Activated CD8-positive, alpha-beta memory T cell treated with anti-CD3 and anti-CD28 coated beads, Interleukin-2, amount 50 U/mL, for 1 hour (primary cell): Measurements from ENCODE around the gene THBS3.
"Not testable (repeated sequence)": the region's sequence is repeated elsewhere in the genome, so short reads cannot be mapped to it uniquely, and the experiment has no call there.

Experiments used
- DNase-seq: peaks from one replicate; pipeline ENCODE4 v3.0.0-alpha.2; 2020; ENCODE audit errors: extremely low read depth

THBS3 gene

DNA sequence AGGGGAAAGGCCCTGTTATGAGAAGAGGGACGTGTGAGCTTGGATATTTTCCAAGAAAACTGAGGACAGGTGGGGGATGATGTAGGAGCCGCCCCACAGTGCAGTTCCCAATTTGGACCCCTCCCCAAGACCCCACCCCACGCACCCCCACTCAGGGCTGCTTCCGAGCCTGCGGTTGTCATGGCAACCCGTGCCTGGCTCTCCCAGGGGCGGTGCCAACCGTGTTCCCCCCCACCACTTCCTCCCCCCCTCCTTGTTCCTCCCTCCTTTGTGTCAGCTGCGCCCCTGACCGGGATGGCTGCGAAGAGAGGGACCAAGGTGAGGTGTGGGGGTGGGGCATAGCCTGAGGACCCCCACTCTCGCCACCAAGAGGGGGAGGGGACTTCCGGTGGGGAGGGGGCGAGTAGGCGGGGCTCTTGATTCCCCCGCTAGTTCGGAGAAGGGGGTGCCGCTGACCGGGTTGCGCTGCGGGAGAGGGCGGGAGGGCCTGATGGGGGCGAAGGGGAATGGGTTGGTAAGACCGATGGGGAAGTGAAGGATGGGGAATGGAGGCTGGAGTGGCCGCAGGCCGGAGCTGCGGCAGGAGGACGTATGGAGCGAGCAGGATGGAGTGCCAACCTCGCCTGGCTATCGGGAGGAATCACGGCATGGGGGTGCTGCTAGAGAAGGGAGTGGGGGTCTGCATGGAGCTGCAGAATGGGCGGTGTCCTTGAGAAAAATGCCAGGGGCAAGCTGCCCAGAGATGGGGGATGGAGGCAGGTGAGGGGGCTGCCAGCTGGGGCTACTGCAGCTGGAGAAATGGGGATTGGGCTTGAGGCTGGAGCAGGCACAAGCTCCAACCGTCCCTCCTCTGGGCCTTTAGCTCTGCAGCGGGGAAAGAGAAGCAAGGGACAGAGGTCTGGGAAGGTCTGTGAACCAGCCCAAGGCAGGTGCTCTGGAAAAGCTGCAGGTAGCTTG is 33.1 kb downstream of the THBS3 start:
- no peak for DNase-seq

DNA sequence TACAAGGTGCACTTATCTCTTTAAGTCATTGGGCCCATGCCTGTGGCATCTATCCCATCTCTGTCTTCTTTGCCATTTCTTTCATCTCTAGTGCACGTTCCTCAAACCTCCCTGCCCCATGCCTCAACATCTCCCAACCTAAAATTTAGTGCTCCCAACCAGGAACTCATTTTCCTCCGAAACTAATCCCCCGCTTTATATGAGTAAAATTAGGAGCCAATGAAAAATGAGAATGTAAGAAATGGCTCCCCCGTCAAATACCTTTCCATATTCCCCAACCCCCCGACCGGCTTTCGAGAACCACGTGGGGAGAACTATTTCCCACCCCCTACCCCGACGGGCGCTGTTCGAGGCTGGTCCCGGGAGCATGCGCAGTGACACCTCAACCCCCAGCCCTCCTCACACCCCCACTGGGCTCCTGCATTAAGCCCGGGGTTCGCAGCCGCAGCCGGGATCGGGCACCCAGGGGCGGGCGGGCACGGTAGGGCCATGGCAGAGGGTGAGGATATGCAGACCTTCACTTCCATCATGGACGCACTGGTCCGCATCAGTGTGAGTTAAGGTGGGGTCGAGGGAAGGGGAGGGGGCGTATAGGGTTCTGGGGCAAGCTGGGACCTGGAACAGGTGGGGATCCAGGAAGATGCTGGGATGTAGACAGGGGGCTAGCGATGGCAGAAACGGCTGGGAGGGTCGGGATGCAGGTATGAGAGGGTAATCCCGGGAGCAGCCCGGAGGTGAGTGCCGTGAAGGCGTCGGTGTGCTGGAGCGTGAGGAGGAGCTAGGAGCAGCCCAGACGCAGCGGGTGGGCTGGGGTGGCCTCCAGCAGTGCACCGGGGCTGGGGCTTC is 34.0 kb downstream of the THBS3 start, which contains the start of gene TRIM46:
Gene TRIM46 (plus strand): TSS at position 372 of the 846 bp plus-strand sequence. CDS start 118 bp downstream, at position 490.
- no peak for DNase-seq

- peak; percentile 86 for DNase-seq
Measured at GRCh38 chr1:155172732-155173477, 34.8 kb downstream of the THBS3 start, which contains the start of gene KRTCAP2. Gene KRTCAP2 (minus strand): TSS chr1:155173304. CDS start chr1:155173224, 80 bp downstream.

GRCh38 chr1:155171836-155172731 is 35.6 kb downstream of the THBS3 start:
- no peak for DNase-seq

- no peak for DNase-seq
Measured at GRCh38 chr1:155170806-155171205, 36.9 kb downstream of the THBS3 start.

GRCh38 chr1:155170101-155170785 is 37.5 kb downstream of the THBS3 start:
- DNase-seq, result no peak

DNA sequence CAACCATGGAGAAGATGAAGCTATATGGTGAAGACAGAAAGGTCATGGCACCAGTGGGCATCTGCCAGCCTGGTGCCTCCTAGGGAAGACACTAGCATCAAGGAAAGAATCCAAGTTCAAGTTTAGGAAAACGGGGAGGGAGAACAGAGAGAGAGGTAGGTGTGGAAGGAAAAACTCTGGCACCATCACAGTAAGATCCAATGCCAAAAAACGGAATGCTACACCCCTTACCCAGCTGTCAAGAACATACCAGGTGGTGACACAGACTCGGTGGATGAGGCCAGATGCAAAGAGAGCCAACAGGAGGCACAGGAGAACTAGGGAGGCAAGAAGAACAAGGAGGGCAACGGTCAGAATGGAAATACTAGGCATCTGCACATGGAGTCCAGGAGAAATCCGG is 38.2 kb downstream of the THBS3 start:
- no peak for DNase-seq

GRCh38 chr1:155168456-155169210 is 39.1 kb downstream of the THBS3 start:
- no peak for DNase-seq

GRCh38 chr1:155168105-155168445 is 39.6 kb downstream of the THBS3 start:
- DNase-seq, result not testable (repeated sequence)

DNA sequence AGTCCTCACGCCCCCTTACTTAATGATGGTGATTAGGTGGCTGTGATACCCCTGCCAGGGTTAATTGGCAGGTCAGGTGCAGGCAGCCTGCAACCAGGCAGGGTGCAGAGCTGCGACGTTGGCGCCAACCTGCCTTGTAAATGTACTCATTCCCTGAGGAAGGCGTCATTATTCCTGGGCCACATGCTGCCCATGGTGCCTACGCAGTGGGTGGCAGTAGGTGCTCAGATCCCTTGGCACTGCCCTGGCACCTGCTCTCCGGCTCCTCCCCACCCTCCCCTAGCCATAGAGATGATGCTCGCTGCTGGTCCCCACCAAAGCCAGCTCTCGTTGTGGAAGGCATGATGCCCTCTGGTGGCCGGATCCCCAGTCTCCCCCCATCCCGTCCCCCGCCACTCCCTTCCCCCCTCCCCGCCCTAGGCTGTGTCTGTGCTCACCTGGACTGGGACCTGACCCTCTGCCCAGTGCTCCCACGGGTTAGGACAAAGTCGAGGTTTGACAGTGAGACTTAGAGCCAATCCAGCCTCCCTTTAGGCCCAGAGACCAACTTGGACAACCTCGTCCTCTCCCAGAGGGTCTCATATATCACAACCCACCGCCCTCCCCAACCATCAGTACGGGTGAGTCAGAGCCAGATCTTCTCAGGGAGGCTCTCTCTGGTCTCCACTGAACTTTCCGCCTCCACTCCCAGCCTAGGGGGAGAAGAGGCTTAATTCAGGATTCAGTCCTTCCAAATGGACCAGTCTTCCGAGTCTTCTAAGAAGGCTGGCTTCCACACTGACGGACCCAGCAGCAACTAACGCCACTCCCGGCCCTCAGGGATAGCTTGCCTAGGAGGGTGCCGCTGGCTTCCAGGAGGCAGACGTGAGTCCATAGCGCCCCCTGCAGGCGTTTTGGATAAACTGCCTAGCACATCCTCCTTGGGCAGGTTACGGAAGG is 40.3 kb downstream of the THBS3 start:
- peak; percentile 58 for DNase-seq

- no peak for DNase-seq
Measured at GRCh38 chr1:155166471-155167165, 41.1 kb downstream of the THBS3 start.

- no peak for DNase-seq
Measured at GRCh38 chr1:155166051-155166470, 41.6 kb downstream of the THBS3 start.

- not testable (repeated sequence) for DNase-seq
Measured at GRCh38 chr1:155164625-155165024, 43.1 kb downstream of the THBS3 start.

DNA sequence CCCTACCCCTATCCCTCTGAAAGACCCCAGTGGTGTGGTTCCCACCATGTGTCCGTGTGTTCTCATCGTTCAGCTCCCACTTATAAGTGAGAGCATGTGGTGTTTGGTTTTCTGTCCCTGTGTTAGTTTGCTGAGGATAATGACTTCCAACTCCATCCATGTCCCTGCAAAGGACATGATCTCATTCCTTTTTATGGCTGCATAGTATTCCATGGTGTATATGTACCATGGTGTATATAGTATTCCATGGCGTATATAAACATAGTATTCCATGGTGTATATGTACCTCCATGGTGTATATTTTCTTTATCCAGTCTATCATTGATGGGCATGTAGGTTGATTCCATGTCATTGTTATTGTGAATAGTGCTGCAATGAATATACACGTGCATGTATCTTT is 43.9 kb downstream of the THBS3 start:
- not testable (repeated sequence) for DNase-seq

DNA sequence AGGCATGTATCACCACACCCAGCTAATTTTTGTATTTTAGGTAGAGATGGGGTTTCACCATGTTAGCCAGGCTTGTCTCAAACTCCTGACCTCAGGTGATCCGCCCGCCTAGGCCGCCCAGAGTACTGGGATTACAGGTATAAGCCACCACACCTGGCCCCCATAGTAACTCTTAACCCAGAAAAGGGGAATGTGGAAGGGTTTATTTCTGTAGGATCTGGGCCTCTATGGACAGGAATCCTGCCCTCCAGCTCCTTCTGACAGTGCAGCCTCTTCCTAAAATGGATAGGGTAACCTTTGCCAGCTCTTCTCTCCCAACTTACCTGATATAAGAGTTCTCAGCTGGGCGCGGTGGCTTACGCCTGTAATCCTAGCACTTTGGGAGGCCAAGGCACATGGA is 45.1 kb downstream of the THBS3 start:
- DNase-seq, result not testable (repeated sequence)

GRCh38 chr1:155160128-155160527 is 47.6 kb downstream of the THBS3 start:
- DNase-seq, result no peak

- no peak for DNase-seq
Measured at GRCh38 chr1:155158991-155159390, 48.7 kb downstream of the THBS3 start.
